Neural cell (in vitro differentiated cells): Measurements from ENCODE around the gene SIAH2. TPM values are rescaled to one million over a fixed set of nuclear protein-coding genes. Genes with fewer than 3 reads are reported as not detected.

ENCODE experiments used
- H2AFZ ChIP-seq: fragments of 200-600, 300-800 bp; sonication (generic), shearing (Covaris generic); 2 replicates; pipeline ENCODE4 v1.6.0; 2014; ENCODE audit warnings: low read depth, mild to moderate bottlenecking, antibody characterized with exemption, low read length, moderate library complexity
- H3F3A ChIP-seq: fragments of 200-600 bp; shearing (Covaris generic); 2 replicates; pipeline ENCODE4 v1.6.1; 2016; ENCODE audit warnings: mild to moderate bottlenecking, moderate library complexity, mixed read lengths, antibody characterized with exemption, low read length; ENCODE audit not compliant: insufficient read depth, poor library complexity, severe bottlenecking
- H3K27ac ChIP-seq: fragments of 200-600, 300-800 bp; sonication (generic), shearing (Covaris generic); 2 replicates; pipeline ENCODE4 v1.5.1; 2014; ENCODE audit warnings: mild to moderate bottlenecking, low read length, moderate library complexity
- H3K27me3 ChIP-seq: fragments of 300-800, 200-600 bp; sonication (generic), shearing (Covaris generic); 2 replicates; pipeline ENCODE4 v1.6.0; 2014; ENCODE audit warnings: mild to moderate bottlenecking, low read depth, low read length, moderate library complexity; ENCODE audit not compliant: insufficient read depth
- H3K36me3 ChIP-seq: fragments of 300-800, 200-600 bp; sonication (generic), shearing (Covaris generic); 2 replicates; pipeline ENCODE4 v1.5.1; 2014; ENCODE audit warnings: mild to moderate bottlenecking, antibody characterized with exemption, low read length, moderate library complexity; ENCODE audit not compliant: insufficient read depth
- H3K4me2 ChIP-seq: fragments of 300-800, 200-600 bp; sonication (generic), shearing (Covaris generic); 2 replicates; pipeline ENCODE4 v1.6.0; 2014; ENCODE audit warnings: mild to moderate bottlenecking, low read length
- H3K4me3 ChIP-seq: fragments of 300-800, 200-600 bp; sonication (generic), shearing (Covaris generic); 2 replicates; pipeline ENCODE4 v1.5.1; 2014; ENCODE audit warnings: mild to moderate bottlenecking, low read length, moderate library complexity
- H3K79me2 ChIP-seq: fragments of 200-600 bp; shearing (Covaris generic); replicated peaks from 2 replicates; pipeline ENCODE4 v1.6.0; 2014; ENCODE audit warnings: mild to moderate bottlenecking, low read length, moderate library complexity; ENCODE audit not compliant: insufficient read depth
- H3K9ac ChIP-seq: fragments of 300-800, 200-600 bp; sonication (generic), shearing (Covaris generic); 2 replicates; pipeline ENCODE4 v1.6.1; 2016; ENCODE audit warnings: mild to moderate bottlenecking, low read length, mixed read lengths
- H3K9me2 ChIP-seq: fragments of 200-600 bp; shearing (Covaris generic); 2 replicates; pipeline ENCODE4 v1.6.1; 2016; ENCODE audit warnings: mild to moderate bottlenecking, low read length, mixed read lengths; ENCODE audit not compliant: insufficient read depth
- H3K9me3 ChIP-seq: fragments of 200-600, 300-800 bp; sonication (generic), shearing (Covaris generic); 2 replicates; pipeline ENCODE4 v1.6.1; 2016; ENCODE audit warnings: mild to moderate bottlenecking, mixed run types, low read length, moderate library complexity, mixed read lengths
- H4K20me1 ChIP-seq: fragments of 200-600 bp; shearing (Covaris generic); 2 replicates; pipeline ENCODE4 v1.6.1; 2016; ENCODE audit warnings: mild to moderate bottlenecking, mixed run types; ENCODE audit not compliant: insufficient read depth
- EP300 ChIP-seq: fragments of 450-650 bp; conservative IDR thresholded peaks from 2 replicates; pipeline ENCODE4 v1.6.1; 2014; ENCODE audit warnings: antibody characterized with exemption, mild to moderate bottlenecking, moderate library complexity; ENCODE audit not compliant: poor library complexity, severe bottlenecking
- EZH2 ChIP-seq: fragments of 200-600, 300-800 bp; shearing (Covaris generic), sonication (generic); IDR thresholded peaks from 2 replicates; pipeline ENCODE4 v1.6.1; 2014; ENCODE audit warnings: antibody characterized with exemption, low read length, borderline replicate concordance, mild to moderate bottlenecking; ENCODE audit not compliant: insufficient read depth, poor library complexity, severe bottlenecking
- MXI1 ChIP-seq: fragments of 450-650 bp; conservative IDR thresholded peaks from 2 replicates; pipeline ENCODE4 v1.6.1; 2014; ENCODE audit warnings: antibody characterized with exemption, mild to moderate bottlenecking; ENCODE audit not compliant: poor library complexity, severe bottlenecking
- POLR2AphosphoS5 ChIP-seq: IDR thresholded peaks from 2 replicates; pipeline ENCODE4 v1.6.1; 2012
- RAD21 ChIP-seq: fragments of 450-650 bp; conservative IDR thresholded peaks from 2 replicates; pipeline ENCODE4 v1.6.1; 2014; ENCODE audit warnings: antibody characterized with exemption, mild to moderate bottlenecking, moderate library complexity
- REST ChIP-seq: IDR thresholded peaks from 2 replicates; pipeline ENCODE4 v1.6.1; 2012; ENCODE audit warnings: borderline replicate concordance
- SMC3 ChIP-seq: fragments of 450-650 bp; conservative IDR thresholded peaks from 2 replicates; pipeline ENCODE4 v1.6.1; 2014; ENCODE audit warnings: antibody characterized with exemption, mild to moderate bottlenecking, moderate library complexity; ENCODE audit not compliant: poor library complexity
- TAF1 ChIP-seq: IDR thresholded peaks from 2 replicates; pipeline ENCODE4 v1.6.1; 2012; ENCODE audit warnings: low read depth
- polyA plus RNA-seq: library from polyadenylated mRNA; depleted of rRNA; stranded (reverse); fragments of >200 nt; gene quantifications from 2 replicates; pipeline ENCODE4 v1.2.3, GENCODE V29; 2014
- TF ChIP-seq, protein P1 (sequence below): fragments of 450-650 bp; IDR thresholded peaks from 2 replicates; pipeline ENCODE4 v1.5.1; 2014; ENCODE audit warnings: antibody characterized with exemption, mild to moderate bottlenecking, moderate library complexity; ENCODE audit not compliant: poor library complexity, severe bottlenecking

SIAH2 gene
- polyA plus RNA-seq, 1 donor from 2014 or later: 21.8 TPM

DNA sequence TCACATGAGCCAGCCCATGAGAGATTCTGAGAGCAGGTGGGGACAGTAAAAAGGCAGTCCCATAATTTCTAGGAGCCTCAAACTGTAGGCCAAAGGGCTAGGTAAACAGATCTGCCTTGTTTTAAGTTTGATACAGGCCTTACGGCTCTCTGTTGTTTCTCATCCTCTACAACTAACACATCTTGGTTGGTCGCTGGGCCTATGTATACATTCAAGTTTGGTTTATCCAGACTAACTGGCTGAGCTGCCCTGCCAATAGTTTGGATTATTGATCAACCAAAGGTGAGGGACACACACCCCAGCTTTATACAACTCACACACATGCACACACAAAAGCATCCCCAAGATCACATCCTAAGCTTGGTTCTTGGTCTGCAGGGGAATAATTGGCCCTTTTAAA lies 3.0 kb downstream of the SIAH2 start:
- Histone ChIP-seq H3K4me3 (peak overlapping the region; percentile 88), H3K9me3 (no peaks in the 10 kb centered on the region), H3K79me2 (peaks cover 11% of the 10 kb centered on the region), H3K36me3 (no peaks in the 10 kb centered on the region), H3K4me2 (peak overlapping the region; percentile 83), H4K20me1 (no peaks in the 10 kb centered on the region), H3K27me3 (no peaks in the 10 kb centered on the region), H3K9ac (no peak overlapping the region), H3K9me2 (no peaks in the 10 kb centered on the region), H3F3A (no peaks in the 10 kb centered on the region), H3K27ac (no peak overlapping the region), H2AFZ (no peak overlapping the region)
- TF ChIP-seq EZH2 (no peak), TAF1 (no peak), REST (no peak), MXI1 (no peak), RAD21 (no peak)
- TF ChIP-seq, protein P1, sequence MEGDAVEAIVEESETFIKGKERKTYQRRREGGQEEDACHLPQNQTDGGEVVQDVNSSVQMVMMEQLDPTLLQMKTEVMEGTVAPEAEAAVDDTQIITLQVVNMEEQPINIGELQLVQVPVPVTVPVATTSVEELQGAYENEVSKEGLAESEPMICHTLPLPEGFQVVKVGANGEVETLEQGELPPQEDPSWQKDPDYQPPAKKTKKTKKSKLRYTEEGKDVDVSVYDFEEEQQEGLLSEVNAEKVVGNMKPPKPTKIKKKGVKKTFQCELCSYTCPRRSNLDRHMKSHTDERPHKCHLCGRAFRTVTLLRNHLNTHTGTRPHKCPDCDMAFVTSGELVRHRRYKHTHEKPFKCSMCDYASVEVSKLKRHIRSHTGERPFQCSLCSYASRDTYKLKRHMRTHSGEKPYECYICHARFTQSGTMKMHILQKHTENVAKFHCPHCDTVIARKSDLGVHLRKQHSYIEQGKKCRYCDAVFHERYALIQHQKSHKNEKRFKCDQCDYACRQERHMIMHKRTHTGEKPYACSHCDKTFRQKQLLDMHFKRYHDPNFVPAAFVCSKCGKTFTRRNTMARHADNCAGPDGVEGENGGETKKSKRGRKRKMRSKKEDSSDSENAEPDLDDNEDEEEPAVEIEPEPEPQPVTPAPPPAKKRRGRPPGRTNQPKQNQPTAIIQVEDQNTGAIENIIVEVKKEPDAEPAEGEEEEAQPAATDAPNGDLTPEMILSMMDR: no peak

GRCh38 chr3:150759319-150759718 lies 3.6 kb downstream of the SIAH2 start:
- peaks cover 11% of the 10 kb centered on the region for H3K79me2 ChIP-seq
- no peaks in the 10 kb centered on the region for H3K9me2 ChIP-seq

More at GRCh38 chr3:150759319-150759718, 3.6 kb downstream of the SIAH2 start:
- Histone ChIP-seq H3K4me2 (no peak overlapping the region), H3F3A (no peaks in the 10 kb centered on the region), H3K27me3 (no peaks in the 10 kb centered on the region), H3K9ac (no peak overlapping the region), H4K20me1 (no peaks in the 10 kb centered on the region), H3K9me3 (no peaks in the 10 kb centered on the region), H3K4me3 (peak overlapping the region; percentile 88), H3K27ac (no peak overlapping the region), H2AFZ (no peak overlapping the region), H3K36me3 (no peaks in the 10 kb centered on the region)
- TF ChIP-seq EZH2 (no peak), REST (no peak), EP300 (no peak), RAD21 (no peak), POLR2AphosphoS5 (no peak), MXI1 (no peak), TAF1 (no peak), SMC3 (no peak)
- TF ChIP-seq, protein P1: no peak
